DOHH2 (cell line): Measurements from ENCODE around the gene POLD3.

Experiments
- H3F3A ChIP-seq: fragments of 200-600 bp; sonication (generic), shearing (Covaris generic); 2 replicates; pipeline ENCODE4 v1.6.0; 2016; ENCODE audit warnings: antibody characterized with exemption, mild to moderate bottlenecking; ENCODE audit not compliant: control insufficient read depth, insufficient read depth
- H3K27ac ChIP-seq: fragments of 200-600 bp; sonication (generic); 2 replicates; pipeline ENCODE4 v1.5.1; 2014; ENCODE audit warnings: low read depth, mild to moderate bottlenecking, low read length, moderate library complexity
- H3K27me3 ChIP-seq: fragments of 200-600 bp; sonication (generic); 2 replicates; pipeline ENCODE4 v1.6.1; 2014; ENCODE audit warnings: mild to moderate bottlenecking, low read length, mixed read lengths; ENCODE audit not compliant: control insufficient read depth
- H3K36me3 ChIP-seq: fragments of 200-600 bp; sonication (generic); 2 replicates; pipeline ENCODE4 v1.6.1; 2014; ENCODE audit warnings: mild to moderate bottlenecking, low read length, moderate library complexity, mixed read lengths; ENCODE audit not compliant: control insufficient read depth
- H3K4me1 ChIP-seq: fragments of 200-600 bp; sonication (generic); 2 replicates; pipeline ENCODE4 v1.6.1; 2014; ENCODE audit warnings: mild to moderate bottlenecking, low read length, mixed read lengths; ENCODE audit not compliant: control insufficient read depth
- H3K4me2 ChIP-seq: fragments of 200-600 bp; sonication (generic); 2 replicates; pipeline ENCODE4 v1.6.0; 2014; ENCODE audit warnings: mild to moderate bottlenecking, low read length, moderate library complexity
- H3K4me3 ChIP-seq: fragments of 200-600 bp; sonication (generic); 2 replicates; pipeline ENCODE4 v1.5.1; 2014; ENCODE audit warnings: mild to moderate bottlenecking, low read length, mixed read lengths
- H3K79me2 ChIP-seq: fragments of 200-600 bp; sonication (generic); 2 replicates; pipeline ENCODE4 v1.6.1; 2014; ENCODE audit warnings: mild to moderate bottlenecking, low read length, mixed read lengths; ENCODE audit not compliant: control insufficient read depth
- H3K9me2 ChIP-seq: fragments of 200-600 bp; sonication (generic); replicated peaks from 2 replicates; pipeline ENCODE4 v1.6.1; 2014; ENCODE audit warnings: mild to moderate bottlenecking, low read length, mixed read lengths; ENCODE audit not compliant: control insufficient read depth
- H3K9me3 ChIP-seq: fragments of 200-600 bp; sonication (generic); 2 replicates; pipeline ENCODE4 v1.6.1; 2014; ENCODE audit warnings: antibody characterized with exemption, low read length, mixed read lengths; ENCODE audit not compliant: control insufficient read depth, insufficient read depth
- H4K20me1 ChIP-seq: fragments of 200-600 bp; sonication (generic); 2 replicates; pipeline ENCODE4 v1.6.0; 2014; ENCODE audit warnings: low read depth, mild to moderate bottlenecking, antibody characterized with exemption, low read length, moderate library complexity; ENCODE audit not compliant: control insufficient read depth, insufficient read depth
- EZH2phosphoT487 ChIP-seq: fragments of 200-600 bp; sonication (generic); IDR thresholded peaks from 2 replicates; pipeline ENCODE4 v1.6.1; 2017; ENCODE audit warnings: borderline replicate concordance, mild to moderate bottlenecking, antibody characterized with exemption, low read length, moderate library complexity, mixed read lengths
- TF ChIP-seq, protein P1 (sequence below): fragments of 200-600 bp; sonication (generic); IDR thresholded peaks from one replicate; pipeline ENCODE4 v1.5.1; 2014; ENCODE audit warnings: antibody characterized with exemption, mild to moderate bottlenecking, low read depth, low read length; ENCODE audit not compliant: poor library complexity, severe bottlenecking

The POLD3 gene

DNA sequence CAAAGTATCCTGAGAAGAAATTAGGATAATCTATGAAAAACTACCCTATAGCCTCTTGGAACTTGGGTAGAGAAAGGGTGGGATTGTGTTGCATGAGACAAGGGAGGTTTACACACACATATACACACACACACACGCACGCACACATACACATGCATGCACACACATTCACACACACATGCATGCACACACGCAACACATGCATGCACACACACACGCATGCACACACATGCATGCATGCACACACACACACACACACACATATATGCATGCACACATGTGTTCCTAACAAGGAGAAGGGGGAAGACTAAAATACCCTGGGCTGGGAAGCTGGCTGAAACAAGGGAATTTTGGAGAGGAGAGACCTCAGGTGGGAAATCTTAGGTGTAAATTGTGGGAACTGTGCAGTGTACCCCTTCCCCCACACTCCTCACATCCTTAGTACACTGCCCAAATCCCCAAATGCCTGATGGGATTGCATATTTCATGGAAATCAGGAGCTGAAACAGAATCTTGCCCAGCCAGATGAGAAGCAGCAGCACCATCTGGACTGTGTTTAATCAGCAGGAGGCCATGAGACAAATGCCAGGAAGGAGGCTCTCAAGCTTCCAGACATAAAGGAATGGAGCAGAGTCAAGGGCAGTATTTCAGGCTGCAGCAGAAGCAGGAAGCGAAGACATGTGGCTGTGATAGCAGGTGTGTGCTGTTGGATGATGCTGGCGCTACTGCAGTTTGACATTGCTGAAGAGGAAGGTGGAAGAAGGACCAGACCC is 14.6 kb upstream of the POLD3 start:
- H3K27ac ChIP-seq = no peak overlapping the region
- H4K20me1 ChIP-seq = no peaks in the 10 kb centered on the region
- no peaks in the 10 kb centered on the region for H3K36me3 ChIP-seq
- H3K4me1 ChIP-seq = no peaks in the 10 kb centered on the region
- no peaks in the 10 kb centered on the region for H3K9me2 ChIP-seq
- no peaks in the 10 kb centered on the region for H3K9me3 ChIP-seq
- no peaks in the 10 kb centered on the region for H3K27me3 ChIP-seq
- no peaks in the 10 kb centered on the region for H3F3A ChIP-seq
- H3K79me2 ChIP-seq = no peaks in the 10 kb centered on the region
- no peak overlapping the region for H3K4me2 ChIP-seq
- H3K4me3 ChIP-seq = no peak overlapping the region
- TF ChIP-seq EZH2phosphoT487 = no peak
- TF ChIP-seq, protein P1, sequence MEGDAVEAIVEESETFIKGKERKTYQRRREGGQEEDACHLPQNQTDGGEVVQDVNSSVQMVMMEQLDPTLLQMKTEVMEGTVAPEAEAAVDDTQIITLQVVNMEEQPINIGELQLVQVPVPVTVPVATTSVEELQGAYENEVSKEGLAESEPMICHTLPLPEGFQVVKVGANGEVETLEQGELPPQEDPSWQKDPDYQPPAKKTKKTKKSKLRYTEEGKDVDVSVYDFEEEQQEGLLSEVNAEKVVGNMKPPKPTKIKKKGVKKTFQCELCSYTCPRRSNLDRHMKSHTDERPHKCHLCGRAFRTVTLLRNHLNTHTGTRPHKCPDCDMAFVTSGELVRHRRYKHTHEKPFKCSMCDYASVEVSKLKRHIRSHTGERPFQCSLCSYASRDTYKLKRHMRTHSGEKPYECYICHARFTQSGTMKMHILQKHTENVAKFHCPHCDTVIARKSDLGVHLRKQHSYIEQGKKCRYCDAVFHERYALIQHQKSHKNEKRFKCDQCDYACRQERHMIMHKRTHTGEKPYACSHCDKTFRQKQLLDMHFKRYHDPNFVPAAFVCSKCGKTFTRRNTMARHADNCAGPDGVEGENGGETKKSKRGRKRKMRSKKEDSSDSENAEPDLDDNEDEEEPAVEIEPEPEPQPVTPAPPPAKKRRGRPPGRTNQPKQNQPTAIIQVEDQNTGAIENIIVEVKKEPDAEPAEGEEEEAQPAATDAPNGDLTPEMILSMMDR = no peak

DNA sequence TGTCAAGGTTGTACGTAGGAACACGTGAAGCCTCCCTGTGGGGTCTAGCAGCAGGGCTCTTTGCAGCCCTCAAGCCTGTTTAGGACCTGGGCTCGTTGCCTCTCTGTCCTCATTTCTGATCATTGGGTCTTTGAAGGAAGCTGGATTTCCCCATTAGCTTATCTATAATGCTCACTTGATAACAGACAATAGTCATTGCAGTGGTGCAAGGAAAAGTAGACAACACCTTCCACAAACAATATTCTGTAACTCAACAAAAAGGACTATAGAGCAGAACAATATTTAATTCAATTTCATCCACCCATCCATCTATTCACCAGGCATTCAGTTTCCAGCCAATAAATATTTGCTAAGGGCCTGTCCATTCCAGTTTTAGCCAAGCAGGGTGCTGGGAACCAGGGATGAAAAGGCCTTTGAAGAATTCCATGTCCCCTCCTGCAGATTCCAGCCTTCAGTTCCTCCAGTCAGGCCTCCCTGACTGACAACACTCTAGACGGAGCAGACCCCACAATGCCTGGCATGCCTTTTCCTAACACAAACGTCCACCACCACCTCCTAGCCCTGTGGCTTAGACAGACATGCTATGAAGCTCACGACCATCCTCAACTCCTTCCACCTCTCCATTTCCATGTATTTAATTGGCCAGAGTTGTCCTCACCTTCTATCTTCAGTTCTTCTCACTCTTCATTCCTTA is 12.7 kb upstream of the POLD3 start:
- H3K4me3 ChIP-seq = no peak overlapping the region
- H3K36me3 ChIP-seq = no peaks in the 10 kb centered on the region
- H3K79me2 ChIP-seq = no peaks in the 10 kb centered on the region
- no peaks in the 10 kb centered on the region for H3K9me3 ChIP-seq
- no peaks in the 10 kb centered on the region for H3K4me1 ChIP-seq
- H4K20me1 ChIP-seq = no peaks in the 10 kb centered on the region
- no peaks in the 10 kb centered on the region for H3K9me2 ChIP-seq
- H3K27ac ChIP-seq = no peak overlapping the region
- no peaks in the 10 kb centered on the region for H3F3A ChIP-seq
- no peak for TF ChIP-seq EZH2phosphoT487
- TF ChIP-seq, protein P1 = no peak
- H3K27me3 ChIP-seq = no peaks in the 10 kb centered on the region
- no peak overlapping the region for H3K4me2 ChIP-seq

DNA sequence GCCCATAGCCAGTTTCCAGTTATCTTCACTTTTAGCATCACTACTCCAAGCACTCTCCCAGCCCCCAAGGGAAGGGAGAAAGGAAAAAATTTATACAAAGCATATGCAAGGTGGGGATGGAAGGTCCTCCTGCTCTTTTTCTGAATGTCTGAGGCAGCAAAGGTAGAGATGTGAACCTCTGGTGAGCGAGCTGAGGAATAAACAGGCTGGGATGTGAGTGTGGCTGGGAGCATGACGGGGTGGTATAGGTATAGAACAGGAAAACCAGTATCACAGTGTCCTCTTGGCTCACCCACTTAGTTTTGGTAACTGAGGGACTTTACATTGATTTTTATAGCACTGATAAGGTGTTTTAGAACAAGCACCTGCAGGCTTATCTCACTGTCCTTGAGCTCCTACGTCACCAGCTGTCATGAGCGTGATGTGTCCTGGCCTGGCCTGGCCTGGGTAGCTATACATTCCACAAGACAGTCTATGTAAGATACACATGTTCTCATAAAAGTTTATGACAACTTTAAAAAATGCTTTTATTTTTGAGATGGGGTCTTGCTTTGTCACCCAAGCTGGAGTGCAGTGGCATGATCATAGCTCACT is 10.3 kb upstream of the POLD3 start:
- Histone ChIP-seq H3K9me3 (no peaks in the 10 kb centered on the region), H3K4me2 (no peak overlapping the region), H3K9me2 (no peaks in the 10 kb centered on the region), H3K36me3 (no peaks in the 10 kb centered on the region), H3K4me1 (no peaks in the 10 kb centered on the region), H3F3A (no peaks in the 10 kb centered on the region), H3K4me3 (no peak overlapping the region), H3K27me3 (no peaks in the 10 kb centered on the region), H4K20me1 (no peaks in the 10 kb centered on the region), H3K79me2 (no peaks in the 10 kb centered on the region), H3K27ac (no peak overlapping the region)
- TF ChIP-seq, protein P1 = no peak
- TF ChIP-seq EZH2phosphoT487 = no peak
